HepG2 (cell line): Measurements from ENCODE around the gene SLC4A5. TPM values are rescaled to one million over a fixed set of nuclear protein-coding genes. Genes with fewer than 3 reads are reported as not detected.

Experiments used
- CTCF ChIP-seq: sonication (generic); formaldehyde crosslinking; IDR thresholded peaks from 2 replicates; pipeline ENCODE4 v1.5.0; 2020; ENCODE audit warnings: mild to moderate bottlenecking, missing genetic modification reagents, moderate library complexity
- FIP1L1 ChIP-seq: fragments of 200-400 bp; formaldehyde crosslinking; IDR thresholded peaks from 2 replicates; pipeline ENCODE4 v1.6.1; 2018; ENCODE audit warnings: low read depth, mild to moderate bottlenecking, low read length, moderate library complexity, borderline replicate concordance; ENCODE audit not compliant: insufficient read depth
- HNRNPH1 ChIP-seq: fragments of 200-400 bp; formaldehyde crosslinking; optimal IDR thresholded peaks from 2 replicates; pipeline ENCODE3; 2017; ENCODE audit warnings: mild to moderate bottlenecking, low read depth, low read length
- HNRNPUL1 ChIP-seq: fragments of 200-400 bp; formaldehyde crosslinking; IDR thresholded peaks from 2 replicates; pipeline ENCODE4 v1.6.1; 2017; ENCODE audit warnings: low read depth, mild to moderate bottlenecking, low read length, moderate library complexity
- PCBP2 ChIP-seq: fragments of 200-400 bp; formaldehyde crosslinking; optimal IDR thresholded peaks from 2 replicates; pipeline ENCODE3; 2018; ENCODE audit warnings: low read length, low read depth; ENCODE audit not compliant: poor library complexity, severe bottlenecking
- ZNF143 ChIP-seq: sonication (generic); formaldehyde crosslinking; IDR thresholded peaks from 2 replicates; pipeline ENCODE4 v1.4.0; 2020; ENCODE audit warnings: missing genetic modification reagents
- ZNF512B ChIP-seq: sonication (generic); formaldehyde crosslinking; IDR thresholded peaks from 2 replicates; pipeline ENCODE4 v1.5.1; 2020; ENCODE audit warnings: missing genetic modification reagents, mild to moderate bottlenecking, borderline replicate concordance
- polyA plus RNA-seq, 8 experiments: library from polyadenylated mRNA; depleted of rRNA in 3 of 8; stranded (reverse) in 7 of 8; unstranded in 1 of 8; fragments of >200 nt; fragmentation: Illumina TruSeq in 4 of 8; extraction: Trizol in 4 of 8; gene quantifications; 2 replicates each; pipeline versions ENCODE4 v1.2.1 to v1.2.3, GENCODE V29; 2011 to 2016; ENCODE audit warnings: low read depth in 4 of 8, missing spikeins in 1 of 8, mixed read lengths in 1 of 8; ENCODE audit not compliant: insufficient read depth in 1 of 8
- total RNA-seq, 5 experiments: library from RNA; depleted of rRNA; stranded (reverse); fragments of >200 nt; fragmentation: Illumina TruSeq; extraction: Trizol; gene quantifications; 2 replicates each; pipeline ENCODE4 v1.2.3, GENCODE V29; 2016; ENCODE audit warnings: low read depth in 1 of 5
- TF ChIP-seq, protein P1 (sequence below): sonication (generic); formaldehyde crosslinking; conservative IDR thresholded peaks from 2 replicates; pipeline ENCODE4 v1.5.0; 2020; ENCODE audit warnings: missing genetic modification reagents
- TF ChIP-seq, protein P2 (sequence below): sonication (generic); formaldehyde crosslinking; conservative IDR thresholded peaks from 2 replicates; pipeline ENCODE4 v1.4.0; 2020; ENCODE audit warnings: missing genetic modification reagents

The SLC4A5 gene
- total and polyA plus RNA-seq, 2 of the 13 experiments (the other 11 are each of a cell fraction or from before 2014, with no cell fraction given) = 0.50 TPM; not detected in 1

- TF ChIP-seq ZNF512B (CRISPR knock-in tag) (no peak), PCBP2 (no peak), CTCF (CRISPR knock-in tag) (no peak), HNRNPH1 (no peak), ZNF143 (no peak), HNRNPUL1 (no peak), FIP1L1 (no peak)
- TF ChIP-seq, protein P1, sequence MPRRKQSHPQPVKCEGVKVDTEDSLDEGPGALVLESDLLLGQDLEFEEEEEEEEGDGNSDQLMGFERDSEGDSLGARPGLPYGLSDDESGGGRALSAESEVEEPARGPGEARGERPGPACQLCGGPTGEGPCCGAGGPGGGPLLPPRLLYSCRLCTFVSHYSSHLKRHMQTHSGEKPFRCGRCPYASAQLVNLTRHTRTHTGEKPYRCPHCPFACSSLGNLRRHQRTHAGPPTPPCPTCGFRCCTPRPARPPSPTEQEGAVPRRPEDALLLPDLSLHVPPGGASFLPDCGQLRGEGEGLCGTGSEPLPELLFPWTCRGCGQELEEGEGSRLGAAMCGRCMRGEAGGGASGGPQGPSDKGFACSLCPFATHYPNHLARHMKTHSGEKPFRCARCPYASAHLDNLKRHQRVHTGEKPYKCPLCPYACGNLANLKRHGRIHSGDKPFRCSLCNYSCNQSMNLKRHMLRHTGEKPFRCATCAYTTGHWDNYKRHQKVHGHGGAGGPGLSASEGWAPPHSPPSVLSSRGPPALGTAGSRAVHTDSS (CRISPR knock-in tag) = no peak
- TF ChIP-seq, protein P2, sequence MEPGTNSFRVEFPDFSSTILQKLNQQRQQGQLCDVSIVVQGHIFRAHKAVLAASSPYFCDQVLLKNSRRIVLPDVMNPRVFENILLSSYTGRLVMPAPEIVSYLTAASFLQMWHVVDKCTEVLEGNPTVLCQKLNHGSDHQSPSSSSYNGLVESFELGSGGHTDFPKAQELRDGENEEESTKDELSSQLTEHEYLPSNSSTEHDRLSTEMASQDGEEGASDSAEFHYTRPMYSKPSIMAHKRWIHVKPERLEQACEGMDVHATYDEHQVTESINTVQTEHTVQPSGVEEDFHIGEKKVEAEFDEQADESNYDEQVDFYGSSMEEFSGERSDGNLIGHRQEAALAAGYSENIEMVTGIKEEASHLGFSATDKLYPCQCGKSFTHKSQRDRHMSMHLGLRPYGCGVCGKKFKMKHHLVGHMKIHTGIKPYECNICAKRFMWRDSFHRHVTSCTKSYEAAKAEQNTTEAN (CRISPR knock-in tag) = no peak
Observed at GRCh38 chr2:74201596-74201995, 141.6 kb downstream of the SLC4A5 start (continued).
